Trophoblast cell (in vitro differentiated cells and primary cell): ENCODE data around the gene COL18A1.

Source experiments
- DNase-seq, 2 donors: peaks; one replicate each; pipeline ENCODE4 v3.0.0-alpha.2; 2016
- H2AFZ ChIP-seq: 2 replicates; pipeline ENCODE4 v1.6.1; 2013; ENCODE audit warnings: low read length, moderate library complexity, mild to moderate bottlenecking; ENCODE audit not compliant: insufficient read depth, poor library complexity
- H2AK5ac ChIP-seq: 2 replicates; pipeline ENCODE4 v1.6.1; 2013; ENCODE audit warnings: mild to moderate bottlenecking, low read length
- H2BK120ac ChIP-seq: 2 replicates; pipeline ENCODE4 v1.6.1; 2013; ENCODE audit warnings: low read length, mild to moderate bottlenecking, moderate library complexity; ENCODE audit not compliant: insufficient read depth, poor library complexity
- H2BK12ac ChIP-seq: 2 replicates; pipeline ENCODE4 v1.6.1; 2013; ENCODE audit warnings: mild to moderate bottlenecking, low read length, moderate library complexity
- H2BK5ac ChIP-seq: 2 replicates; pipeline ENCODE4 v1.6.1; 2013; ENCODE audit warnings: low read length, low read depth, moderate library complexity, mild to moderate bottlenecking; ENCODE audit not compliant: poor library complexity
- H3K14ac ChIP-seq: 2 replicates; pipeline ENCODE4 v1.6.1; 2013; ENCODE audit warnings: mild to moderate bottlenecking, low read length
- H3K18ac ChIP-seq: 2 replicates; pipeline ENCODE4 v1.6.1; 2013; ENCODE audit warnings: mild to moderate bottlenecking, low read length
- H3K23ac ChIP-seq: 2 replicates; pipeline ENCODE4 v1.6.1; 2013; ENCODE audit warnings: low read length
- H3K27ac ChIP-seq: 2 replicates; pipeline ENCODE4 v1.5.1; 2013; ENCODE audit warnings: low read depth, mild to moderate bottlenecking, inconsistent platforms, low read length, moderate library complexity
- H3K27me3 ChIP-seq: 2 replicates; pipeline ENCODE4 v1.6.1; 2013; ENCODE audit warnings: inconsistent platforms, mild to moderate bottlenecking, low read length, moderate library complexity; ENCODE audit not compliant: insufficient read depth
- H3K36me3 ChIP-seq, 2 experiments: 1 replicate in 1 of 2; 2 replicates in 1 of 2; pipeline ENCODE4 v1.6.1; 2013; ENCODE audit warnings: low read length in 2 of 2, mild to moderate bottlenecking in 2 of 2, moderate library complexity in 1 of 2; ENCODE audit not compliant: insufficient read depth in 2 of 2, control insufficient read depth in 1 of 2
- H3K4ac ChIP-seq: 2 replicates; pipeline ENCODE4 v1.6.1; 2013; ENCODE audit warnings: low read depth, mild to moderate bottlenecking, low read length, moderate library complexity
- H3K4me1 ChIP-seq, 2 experiments: 1 replicate in 1 of 2; 2 replicates in 1 of 2; pipeline ENCODE4 v1.6.1; 2013; ENCODE audit warnings: low read length in 2 of 2, mild to moderate bottlenecking in 2 of 2, moderate library complexity in 1 of 2; ENCODE audit not compliant: insufficient read depth in 2 of 2, control insufficient read depth in 1 of 2
- H3K4me2 ChIP-seq: 2 replicates; pipeline ENCODE4 v1.6.1; 2013; ENCODE audit warnings: inconsistent platforms, mild to moderate bottlenecking, low read length, moderate library complexity
- H3K4me3 ChIP-seq: 2 replicates; pipeline ENCODE4 v1.5.1; 2013; ENCODE audit warnings: mild to moderate bottlenecking, low read depth, low read length, inconsistent platforms
- H3K79me1 ChIP-seq: one replicate; pipeline ENCODE4 v1.6.1; 2013; ENCODE audit warnings: low read length
- H3K79me2 ChIP-seq: 2 replicates; pipeline ENCODE4 v1.6.1; 2013; ENCODE audit warnings: low read length, mild to moderate bottlenecking; ENCODE audit not compliant: control insufficient read depth, insufficient read depth, poor library complexity
- H3K9ac ChIP-seq: 2 replicates; pipeline ENCODE4 v1.6.1; 2013; ENCODE audit warnings: mild to moderate bottlenecking, low read length
- H3K9me3 ChIP-seq: 2 replicates; pipeline ENCODE4 v1.6.1; 2013; ENCODE audit warnings: low read depth, mild to moderate bottlenecking, control low read depth, inconsistent platforms, low read length; ENCODE audit not compliant: insufficient read depth
- H4K12ac ChIP-seq: 2 replicates; pipeline ENCODE4 v1.6.1; 2013; ENCODE audit warnings: low read depth, mild to moderate bottlenecking, low read length, moderate library complexity
- H4K8ac ChIP-seq: 2 replicates; pipeline ENCODE4 v1.6.1; 2013; ENCODE audit warnings: low read depth, mild to moderate bottlenecking, low read length, moderate library complexity
- H4K91ac ChIP-seq: one replicate; pipeline ENCODE4 v1.6.1; 2013; ENCODE audit warnings: low read depth, mild to moderate bottlenecking, low read length, moderate library complexity
- WGBS: extraction: QIAGEN DNeasy Blood & Tissue Kit; methylation state at CpG from one replicate; pipeline ENCODE4 v1.1.7; 2013; ENCODE audit warnings: missing lambda C conversion rate; ENCODE audit not compliant: insufficient read length, insufficient coverage; ENCODE audit errors: extremely low coverage; 5-methylcytosine and 5-hydroxymethylcytosine counted together

COL18A1 gene

GRCh38 chr21:45438391-45439145, 33.6 kb downstream of the COL18A1 start:
- Histone ChIP-seq H3K18ac (peak overlapping the region; percentile 80), H3K79me2 (peaks cover 4% of the 10 kb centered on the region), H3K4me3 (no peak overlapping the region), H2BK120ac (no peak overlapping the region), H3K9ac (no peak overlapping the region), H3K4me2 (no peak overlapping the region), H3K23ac (no peak overlapping the region), H3K14ac (peak overlapping the region; percentile 33), H4K91ac (peak overlapping the region; percentile 31), H2BK12ac (no peak overlapping the region), H3K36me3 (peaks cover 20 to 27% of the 10 kb centered on the region in 2 experiments), H3K27me3 (no peaks in the 10 kb centered on the region), H4K12ac (no peak overlapping the region), H2AFZ (no peak overlapping the region), H3K79me1 (peaks cover 3% of the 10 kb centered on the region), H2BK5ac (no peak overlapping the region), H3K4me1 (peaks cover 0 to 5% of the 10 kb centered on the region in 2 experiments), H4K8ac (no peak overlapping the region), H3K9me3 (peaks cover 13% of the 10 kb centered on the region), H3K4ac (peak overlapping the region; percentile 47), H3K27ac (no peak overlapping the region), H2AK5ac (no peak overlapping the region)
- WGBS = no CpG with 5 or more reads among the region's 26 CpGs
- no peak for DNase-seq

- peak; percentile 67 to 87 for DNase-seq
- Histone ChIP-seq H3K4me1 (peaks cover 0 to 5% of the 10 kb centered on the region in 2 experiments), H3K79me2 (peaks cover 4% of the 10 kb centered on the region), H3K23ac (no peak overlapping the region), H3K9ac (no peak overlapping the region), H3K4ac (peak overlapping the region; percentile 13), H2BK120ac (no peak overlapping the region), H2AFZ (no peak overlapping the region), H3K4me3 (no peak overlapping the region), H3K27ac (no peak overlapping the region), H2BK5ac (no peak overlapping the region), H3K18ac (peak overlapping the region; percentile 20), H4K12ac (no peak overlapping the region), H3K9me3 (peaks cover 16% of the 10 kb centered on the region), H4K91ac (peak overlapping the region; percentile 31), H3K4me2 (no peak overlapping the region), H4K8ac (peak overlapping the region; percentile 7), H2BK12ac (peak overlapping the region; percentile 16), H2AK5ac (peak overlapping the region; percentile 9), H3K79me1 (peaks cover 3% of the 10 kb centered on the region), H3K27me3 (no peaks in the 10 kb centered on the region), H3K14ac (peak overlapping the region; percentile 33), H3K36me3 (peaks cover 22 to 32% of the 10 kb centered on the region in 2 experiments)
- WGBS = no CpG with 5 or more reads among the region's 58 CpGs
Measured at GRCh38 chr21:45439161-45439872, 34.4 kb downstream of the COL18A1 start.

GRCh38 chr21:45439901-45440461, 35.0 kb downstream of the COL18A1 start:
- Histone ChIP-seq H3K36me3 (peaks cover 22 to 33% of the 10 kb centered on the region in 2 experiments), H3K14ac (no peak overlapping the region), H3K9ac (no peak overlapping the region), H3K27ac (no peak overlapping the region), H4K91ac (no peak overlapping the region), H3K79me1 (peaks cover 3% of the 10 kb centered on the region), H2BK5ac (no peak overlapping the region), H2AK5ac (no peak overlapping the region), H3K4ac (peak overlapping the region; percentile 49), H3K4me1 (peaks cover 0 to 5% of the 10 kb centered on the region in 2 experiments), H2AFZ (no peak overlapping the region), H3K23ac (no peak overlapping the region), H3K27me3 (no peaks in the 10 kb centered on the region), H3K18ac (peak overlapping the region; percentile 42), H4K12ac (no peak overlapping the region), H3K79me2 (peaks cover 4% of the 10 kb centered on the region), H2BK120ac (no peak overlapping the region), H3K9me3 (peaks cover 16% of the 10 kb centered on the region), H3K4me2 (no peak overlapping the region), H2BK12ac (no peak overlapping the region), H3K4me3 (no peak overlapping the region), H4K8ac (no peak overlapping the region)
- no peak for DNase-seq
- no CpG with 5 or more reads among the region's 28 CpGs for WGBS

GRCh38 chr21:45440736-45441350, 35.9 kb downstream of the COL18A1 start:
- Histone ChIP-seq H3K79me2 (peaks cover 2% of the 10 kb centered on the region), H2BK12ac (no peak overlapping the region), H3K14ac (no peak overlapping the region), H3K9me3 (peaks cover 16% of the 10 kb centered on the region), H2BK120ac (no peak overlapping the region), H3K4me3 (no peak overlapping the region), H2BK5ac (no peak overlapping the region), H4K8ac (no peak overlapping the region), H3K27me3 (no peaks in the 10 kb centered on the region), H2AFZ (no peak overlapping the region), H3K27ac (no peak overlapping the region), H2AK5ac (no peak overlapping the region), H3K36me3 (peaks cover 22 to 36% of the 10 kb centered on the region in 2 experiments), H3K9ac (no peak overlapping the region), H3K4me1 (peaks cover 0 to 5% of the 10 kb centered on the region in 2 experiments), H3K4me2 (no peak overlapping the region), H3K23ac (no peak overlapping the region), H3K79me1 (peaks cover 3% of the 10 kb centered on the region), H3K4ac (no peak overlapping the region), H3K18ac (no peak overlapping the region), H4K91ac (no peak overlapping the region), H4K12ac (no peak overlapping the region)
- DNase-seq = no peak
- no CpG with 5 or more reads among the region's 22 CpGs for WGBS
